ENCODE data around the gene ITGB3BP.
A peak's percentile ranks its signal among the peaks of the same experiment; 100 is the strongest.
"Not testable (repeated sequence)": the region's sequence is repeated elsewhere in the genome, so short reads cannot be mapped to it uniquely, and the experiment has no call there.

The ITGB3BP gene, protein sequence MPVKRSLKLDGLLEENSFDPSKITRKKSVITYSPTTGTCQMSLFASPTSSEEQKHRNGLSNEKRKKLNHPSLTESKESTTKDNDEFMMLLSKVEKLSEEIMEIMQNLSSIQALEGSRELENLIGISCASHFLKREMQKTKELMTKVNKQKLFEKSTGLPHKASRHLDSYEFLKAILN

GRCh38 chr1:63522891-63523728 is at the start of gene ITGB3BP, which contains the start of gene EFCAB7:
ITGB3BP (minus strand) TSS chr1:63523225; CDS start chr1:63523133, 92 bp downstream.
EFCAB7 (plus strand) TSS chr1:63523525; CDS start chr1:63525573, 2,048 bp downstream.
- peak; percentile 94 for DNase-seq

DNA sequence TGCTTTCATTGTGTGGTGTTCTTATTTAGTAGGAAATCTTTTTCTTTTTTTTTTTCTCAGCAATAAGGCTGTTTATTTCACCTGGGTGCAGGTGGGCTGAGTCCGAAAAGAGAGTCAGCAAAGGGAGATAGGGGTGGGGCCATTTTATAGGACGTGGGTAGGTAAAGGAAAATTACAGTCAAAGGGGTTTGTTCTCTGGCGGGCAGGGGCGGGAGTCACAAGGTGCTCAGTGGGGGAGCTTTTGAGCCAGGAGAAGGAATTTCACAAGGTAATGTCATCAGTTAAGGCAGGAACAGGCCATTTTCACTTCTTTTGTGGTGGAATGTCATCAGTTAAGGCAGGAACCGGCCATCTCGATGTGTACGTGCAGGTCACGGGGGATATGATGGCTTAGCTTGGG is 49.7 kb upstream of the ITGB3BP start:
- not testable (repeated sequence) for DNase-seq

GRCh38 chr1:63569640-63570316 is 46.8 kb upstream of the ITGB3BP start:
- DNase-seq: no peak

DNA sequence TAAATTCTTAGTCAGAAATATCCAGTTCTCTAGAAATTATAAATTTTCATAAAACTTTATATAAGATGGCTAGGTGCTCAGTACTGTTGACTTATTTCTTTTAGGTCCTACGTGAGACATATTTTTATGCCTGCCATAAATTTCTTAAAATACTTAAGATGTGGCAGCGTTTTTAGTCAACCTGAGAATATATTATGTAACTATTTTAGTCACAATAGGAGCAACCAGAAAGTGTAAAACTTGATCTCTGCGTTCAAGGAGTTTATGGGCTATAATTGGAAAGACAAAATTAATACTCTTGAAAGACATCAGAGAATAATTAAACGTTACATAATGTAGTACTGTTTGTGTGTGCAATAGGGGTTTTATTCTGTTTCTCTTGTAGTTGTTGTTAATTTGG is 46.0 kb upstream of the ITGB3BP start:
- DNase-seq: no peak

- no peak for DNase-seq
Measured at GRCh38 chr1:63563745-63564144, 40.7 kb upstream of the ITGB3BP start.

DNA sequence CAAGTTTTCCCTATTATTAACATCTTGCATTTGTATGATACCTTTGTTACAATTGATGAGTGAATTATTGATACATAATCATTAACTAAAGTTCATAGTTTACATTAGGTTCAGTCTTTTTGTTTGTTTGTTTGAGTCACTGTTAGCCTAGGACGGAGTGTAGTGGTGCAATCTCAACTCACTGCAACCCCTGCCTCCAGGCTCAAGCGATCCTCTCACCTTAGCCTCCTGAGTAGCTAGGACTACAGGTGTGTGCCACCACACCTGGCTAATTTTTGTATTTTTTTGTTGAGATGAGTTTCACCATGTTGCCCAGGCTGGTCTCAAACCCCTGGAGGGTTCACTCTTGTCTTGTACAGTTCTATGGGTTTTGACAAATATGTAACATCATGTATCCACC is 36.3 kb upstream of the ITGB3BP start:
- no peak for DNase-seq

DNA sequence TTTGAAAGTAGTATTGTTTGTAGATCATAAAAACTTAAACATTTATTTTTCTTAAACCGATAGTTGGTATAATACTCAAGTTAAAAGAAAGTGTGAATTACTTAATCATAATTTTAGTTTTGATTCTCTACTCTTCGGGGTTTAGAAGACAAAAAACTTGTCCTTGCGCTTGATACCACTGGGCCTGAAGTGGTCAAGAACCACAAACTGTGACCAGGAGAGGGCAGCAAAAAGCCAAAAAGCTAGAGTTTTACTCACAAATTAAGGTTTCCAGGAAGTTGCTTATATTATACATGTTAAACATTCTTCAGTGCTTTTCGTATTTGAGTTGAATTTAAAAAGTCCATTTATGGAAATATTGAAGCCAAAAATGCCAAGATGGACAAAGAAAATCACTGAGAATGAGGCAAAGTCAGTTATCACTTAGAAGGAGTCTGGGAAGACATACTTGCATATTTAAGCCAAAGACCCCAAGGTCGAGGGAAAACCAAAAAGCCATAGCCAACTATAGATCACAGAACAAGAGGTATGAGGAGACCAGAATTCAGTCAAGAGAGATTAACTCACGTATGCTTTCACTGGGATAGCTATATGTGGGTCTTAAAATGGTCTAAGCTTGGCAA is 34.5 kb upstream of the ITGB3BP start:
- DNase-seq: no peak

GRCh38 chr1:63555480-63555879 is 32.5 kb upstream of the ITGB3BP start:
- no peak for DNase-seq

DNA sequence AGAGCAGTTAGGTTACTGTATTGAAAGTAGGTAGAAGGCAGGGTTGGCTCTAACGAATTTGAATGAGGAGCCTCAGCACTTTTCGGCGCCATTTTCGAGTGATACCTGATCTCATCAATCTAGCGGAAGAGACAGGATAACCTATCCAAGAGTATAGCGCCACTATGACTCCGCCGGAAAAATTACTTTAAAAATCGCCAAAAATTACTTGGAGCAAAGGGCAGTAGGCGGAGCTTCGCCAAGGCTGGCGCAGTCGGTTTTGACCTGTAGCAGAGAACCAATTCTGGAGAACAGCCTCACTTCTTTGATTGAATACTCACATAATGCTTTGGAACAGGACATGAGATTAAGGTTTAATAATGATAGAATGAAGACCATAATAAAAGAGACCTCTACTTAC is 25.9 kb upstream of the ITGB3BP start:
- DNase-seq: no peak

GRCh38 chr1:63548303-63548702 is 25.3 kb upstream of the ITGB3BP start:
- no peak for DNase-seq

DNA sequence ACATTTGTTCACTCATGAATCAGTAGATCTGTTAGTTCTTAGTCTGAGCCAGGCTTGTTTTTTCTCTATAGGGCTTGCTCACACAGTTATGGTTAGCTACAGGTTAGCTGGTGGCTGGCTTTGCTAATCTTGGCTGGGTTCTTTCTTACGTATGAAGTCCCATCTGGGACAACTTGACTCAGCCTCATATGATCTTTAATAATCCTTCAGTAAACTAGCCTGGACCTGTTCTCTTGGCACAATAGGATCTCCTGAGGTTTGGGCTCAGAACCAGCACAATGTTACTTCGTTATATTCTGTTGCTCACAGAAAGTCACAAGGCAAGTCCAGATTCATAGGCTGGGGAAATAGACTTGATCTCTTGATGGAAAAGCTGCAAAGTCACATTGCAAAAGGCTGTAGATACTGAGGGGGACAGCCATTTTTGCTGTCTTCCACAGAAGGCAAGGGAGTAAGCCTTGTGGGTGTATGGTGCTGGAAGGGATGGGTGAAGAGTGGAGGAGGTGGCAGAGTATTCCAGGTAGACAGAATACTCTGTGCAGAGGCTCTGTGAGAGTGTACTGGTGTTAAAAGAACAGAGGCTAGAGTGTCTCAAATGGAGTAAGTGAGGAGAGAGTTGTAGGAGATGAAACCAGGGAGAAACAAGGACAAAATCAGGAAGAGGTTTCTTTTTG is 24.7 kb upstream of the ITGB3BP start:
- no peak for DNase-seq

DNA sequence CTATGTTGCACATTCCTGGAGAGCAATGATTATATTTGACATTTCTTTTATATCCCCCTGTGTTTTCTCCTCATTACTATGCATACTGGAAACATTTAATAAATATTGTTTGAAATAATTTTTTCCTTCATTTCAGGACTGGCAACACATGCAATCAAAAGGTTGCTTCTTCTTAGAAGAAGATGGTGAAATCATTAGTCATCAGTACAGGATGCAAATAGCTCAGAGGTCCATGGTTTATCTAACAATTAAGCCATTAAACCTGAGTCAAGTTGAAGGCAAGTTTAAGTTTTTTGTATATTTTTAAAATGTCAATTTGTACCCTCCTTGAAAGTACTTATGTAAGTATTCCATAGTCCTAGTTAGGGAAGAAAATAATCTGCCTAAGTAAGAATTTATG is 22.8 kb upstream of the ITGB3BP start:
- no peak for DNase-seq

GRCh38 chr1:63537940-63538339 is 14.9 kb upstream of the ITGB3BP start:
- no peak for DNase-seq

DNA sequence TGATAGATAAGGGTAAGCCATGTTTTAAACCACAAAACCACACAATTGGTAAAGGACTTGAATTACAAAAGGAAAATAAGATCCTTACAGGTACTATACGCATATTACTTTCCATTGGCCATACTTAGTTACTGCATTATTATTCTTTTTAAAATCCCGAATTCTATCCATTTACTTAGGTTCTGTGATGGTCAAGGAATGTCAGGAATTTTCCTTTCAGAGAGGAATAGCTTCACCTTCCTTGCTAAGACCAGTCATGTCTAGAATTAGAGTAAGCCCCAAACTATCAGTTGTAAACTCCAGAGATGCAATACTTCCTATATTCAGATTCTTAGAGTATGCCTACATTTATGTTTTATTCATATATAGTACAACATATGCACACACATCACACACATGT is 14.0 kb upstream of the ITGB3BP start:
- no peak for DNase-seq

DNA sequence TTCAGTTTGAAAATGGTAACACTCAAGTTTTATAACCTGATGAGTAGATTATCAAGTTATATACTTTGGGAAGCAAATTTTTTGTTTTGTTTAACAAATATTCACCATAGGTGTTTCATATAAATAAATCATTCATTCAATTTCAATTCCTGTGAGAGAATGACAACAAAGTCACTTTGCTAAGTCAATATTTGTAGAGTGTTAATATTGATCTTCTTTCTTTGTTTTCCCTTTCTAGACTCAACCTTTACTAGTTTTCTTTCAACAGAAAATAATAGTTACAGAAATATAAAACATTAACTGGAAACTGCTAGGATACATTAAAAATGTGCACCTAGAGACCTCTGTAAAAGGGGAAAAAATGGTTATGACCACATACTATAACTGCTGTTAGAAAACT is 11.4 kb upstream of the ITGB3BP start:
- DNase-seq: no peak

DNA sequence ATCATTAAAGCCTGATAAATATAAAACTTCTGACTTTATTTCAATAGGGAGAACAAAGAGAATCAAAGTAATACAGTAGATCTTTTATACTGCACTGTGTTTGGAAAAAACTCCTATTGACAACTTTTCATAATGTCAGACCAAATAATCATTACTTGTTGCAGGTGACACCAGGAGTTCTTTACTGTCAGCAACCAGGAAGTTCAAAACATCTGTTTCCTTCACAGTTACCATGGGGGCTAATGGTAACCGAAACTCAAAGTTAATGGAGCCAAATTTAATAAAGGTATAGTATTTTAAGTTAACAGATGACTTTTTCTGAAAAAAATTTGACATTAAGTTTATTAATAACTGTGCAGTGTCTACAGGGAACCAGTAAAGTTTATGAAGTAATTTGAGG is 10.9 kb upstream of the ITGB3BP start:
- no peak for DNase-seq

- no peak for DNase-seq
Measured at GRCh38 chr1:63532727-63533126, 9.7 kb upstream of the ITGB3BP start.

GRCh38 chr1:63524201-63524600 is 1.2 kb upstream of the ITGB3BP start:
- DNase-seq: no peak

- no peak for DNase-seq
Measured at GRCh38 chr1:63523738-63524137, 713 bp upstream of the ITGB3BP start.

DNA sequence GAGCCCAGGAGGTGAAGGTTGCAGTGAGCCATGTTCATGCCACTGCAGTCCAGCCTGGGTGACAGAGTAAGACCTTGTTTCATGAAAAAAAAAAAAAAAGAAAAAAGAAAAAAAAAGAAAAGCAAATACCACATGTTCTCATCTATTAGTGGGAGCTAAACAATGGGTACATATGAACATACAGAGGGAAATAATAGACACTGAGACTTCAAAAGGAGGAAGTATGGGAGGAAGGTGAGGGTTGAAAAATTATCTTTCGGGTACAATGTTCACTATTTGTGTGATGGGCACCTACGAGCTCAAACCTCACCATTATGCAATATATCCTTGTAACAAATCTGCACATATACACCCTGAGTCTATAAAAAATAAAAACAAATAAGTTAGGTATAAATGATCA is 6.4 kb downstream of the ITGB3BP start:
- DNase-seq: no peak

- no peak for DNase-seq
Measured at GRCh38 chr1:63512584-63512983, 10.4 kb downstream of the ITGB3BP start.

- DNase-seq: no peak
Measured at GRCh38 chr1:63509718-63510117, 13.3 kb downstream of the ITGB3BP start.

- DNase-seq: no peak
Measured at GRCh38 chr1:63506782-63507181, 16.2 kb downstream of the ITGB3BP start.

Data from NCI-H2081 treated with DMSO at 0.1 percent for 48 hours (cell line).